Measurements from ENCODE around the gene RBM42.

- TF ChIP-seq SMAD1 (IDR thresholded peaks at IDR 0.05; ENCODE audit: low read depth, low read length, partially characterized antibody) (no peak), ZBTB49 (CRISPR knock-in tag; IDR thresholded peaks at IDR 0.05; ENCODE audit: borderline replicate concordance) (no peak), NFYB (IDR thresholded peaks at IDR 0.05; ENCODE audit: extremely low read depth, insufficient read length) (no peak), ZNF140 (CRISPR knock-in tag; IDR thresholded peaks at IDR 0.05) (no peak)
Measured at GRCh38 chr19:35669974-35670373, 41.1 kb downstream of the RBM42 start.

Measured in K562 (cell line).